ENCODE data around the gene CPAMD8. TPM values are rescaled to one million over a fixed set of nuclear protein-coding genes. Genes with fewer than 3 reads are reported as not detected.

CPAMD8 gene
- total RNA-seq, 2 experiments from 2014 or later, result 0.11 to 0.41 TPM

DNA sequence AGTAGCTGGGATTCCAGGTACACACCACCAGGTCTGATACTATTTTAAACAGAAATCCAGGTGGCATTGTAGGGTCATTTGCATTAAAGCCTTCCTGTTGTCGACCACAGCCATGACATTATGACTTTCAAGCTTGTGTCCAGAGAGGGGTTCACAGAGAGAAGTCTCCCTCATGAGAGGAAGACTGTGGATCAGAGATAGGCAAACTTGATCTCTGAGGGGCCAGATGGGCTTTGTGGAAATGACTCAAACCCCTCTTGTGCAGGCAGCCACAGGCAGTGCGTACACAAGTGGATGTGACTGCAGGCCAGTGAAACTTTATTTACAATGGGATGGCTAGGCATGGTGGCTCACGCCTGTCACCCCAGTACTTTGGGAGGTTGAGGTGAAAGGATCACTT, 165.6 kb downstream of the CPAMD8 start:
- peaks cover 21% of the 10 kb centered on the region for H3K36me3 Mint-ChIP-seq (ENCODE audit: low read depth)
- H3K9me3 Mint-ChIP-seq (ENCODE audit: low read depth), result no peaks in the 10 kb centered on the region
- no peak overlapping the region for H3K4me3 Mint-ChIP-seq
- no peaks in the 10 kb centered on the region for H3K27me3 Mint-ChIP-seq
- no peaks in the 10 kb centered on the region for H3K4me1 Mint-ChIP-seq
- ATAC-seq (no peak), DNase-seq (no peak)
- intact Hi-C loops (cut with DNase I, micrococcal nuclease), result no loop called here
- CTCF ChIA-PET, result no interaction called here
- H3K27ac Mint-ChIP-seq, result no peak overlapping the region
- POLR2A ChIA-PET, result no interaction called here

- ChIA-PET POLR2A (no interaction called here), CTCF (no interaction called here)
- H3K36me3 Mint-ChIP-seq (ENCODE audit: low read depth), result peaks cover 16% of the 10 kb centered on the region
- intact Hi-C loops (cut with DNase I, micrococcal nuclease), result no loop called here
- no peaks in the 10 kb centered on the region for H3K9me3 Mint-ChIP-seq (ENCODE audit: low read depth)
- no peaks in the 10 kb centered on the region for H3K4me1 Mint-ChIP-seq
- no peak overlapping the region for H3K4me3 Mint-ChIP-seq
- ATAC-seq (no peak), DNase-seq (no peak)
- no peaks in the 10 kb centered on the region for H3K27me3 Mint-ChIP-seq
- H3K27ac Mint-ChIP-seq, result no peak overlapping the region
Observed at GRCh38 chr19:16860118-16860517, 166.5 kb downstream of the CPAMD8 start.

- intact Hi-C loops (cut with DNase I, micrococcal nuclease), result no loop called here
- DNase-seq (no peak), ATAC-seq (no peak)
- POLR2A ChIA-PET, result no interaction called here
- CTCF ChIA-PET, result no interaction called here
- H3K27me3 Mint-ChIP-seq, result no peaks in the 10 kb centered on the region
- no peaks in the 10 kb centered on the region for H3K9me3 Mint-ChIP-seq (ENCODE audit: low read depth)
- H3K36me3 Mint-ChIP-seq (ENCODE audit: low read depth), result peaks cover 16% of the 10 kb centered on the region
- no peak overlapping the region for H3K4me3 Mint-ChIP-seq
- no peak overlapping the region for H3K27ac Mint-ChIP-seq
- H3K4me1 Mint-ChIP-seq, result no peaks in the 10 kb centered on the region
Observed at GRCh38 chr19:16859626-16860025, 167.0 kb downstream of the CPAMD8 start.

- H3K36me3 Mint-ChIP-seq (ENCODE audit: low read depth), result peaks cover 24% of the 10 kb centered on the region
- no peak overlapping the region for H3K27ac Mint-ChIP-seq
- intact Hi-C loops (cut with DNase I, micrococcal nuclease), result no loop called here
Observed at GRCh38 chr19:16856091-16856490, 170.5 kb downstream of the CPAMD8 start.

GRCh38 chr19:16853066-16853465, 173.5 kb downstream of the CPAMD8 start:
- no peak overlapping the region for H3K4me3 Mint-ChIP-seq
- POLR2A ChIA-PET, result no interaction called here
- H3K9me3 Mint-ChIP-seq (ENCODE audit: low read depth), result no peaks in the 10 kb centered on the region
- no peaks in the 10 kb centered on the region for H3K27me3 Mint-ChIP-seq
- CTCF ChIA-PET, result no interaction called here
- DNase-seq, result no peak
- no peaks in the 10 kb centered on the region for H3K4me1 Mint-ChIP-seq
- peaks cover 38% of the 10 kb centered on the region for H3K36me3 Mint-ChIP-seq (ENCODE audit: low read depth)
- H3K27ac Mint-ChIP-seq, result no peak overlapping the region
- ATAC-seq, result no peak
- intact Hi-C loops (cut with DNase I, micrococcal nuclease), result no loop called here

More at GRCh38 chr19:16856091-16856490, 170.5 kb downstream of the CPAMD8 start:
- POLR2A ChIA-PET, result no interaction called here
- ATAC-seq (no peak), DNase-seq (no peak)
- H3K9me3 Mint-ChIP-seq (ENCODE audit: low read depth), result no peaks in the 10 kb centered on the region
- CTCF ChIA-PET, result interaction anchor here (0.7 kb wide), 1 partner anchor 101 kb away, joined by 4 read pairs; no protein-coding TSS in a partner anchor
- H3K27me3 Mint-ChIP-seq, result no peaks in the 10 kb centered on the region
- H3K4me3 Mint-ChIP-seq, result no peak overlapping the region
- H3K4me1 Mint-ChIP-seq, result no peaks in the 10 kb centered on the region

- CTCF ChIA-PET, result no interaction called here
- POLR2A ChIA-PET, result no interaction called here
- H3K27me3 Mint-ChIP-seq, result no peaks in the 10 kb centered on the region
- H3K4me1 Mint-ChIP-seq, result no peaks in the 10 kb centered on the region
- no peaks in the 10 kb centered on the region for H3K9me3 Mint-ChIP-seq (ENCODE audit: low read depth)
- DNase-seq, result no peak
- intact Hi-C loops (cut with DNase I, micrococcal nuclease), result no loop called here
- ATAC-seq, result no peak
- peaks cover 38% of the 10 kb centered on the region for H3K36me3 Mint-ChIP-seq (ENCODE audit: low read depth)
- H3K27ac Mint-ChIP-seq, result no peak overlapping the region
- no peak overlapping the region for H3K4me3 Mint-ChIP-seq
Observed at GRCh38 chr19:16851031-16851712, 175.4 kb downstream of the CPAMD8 start.

DNA sequence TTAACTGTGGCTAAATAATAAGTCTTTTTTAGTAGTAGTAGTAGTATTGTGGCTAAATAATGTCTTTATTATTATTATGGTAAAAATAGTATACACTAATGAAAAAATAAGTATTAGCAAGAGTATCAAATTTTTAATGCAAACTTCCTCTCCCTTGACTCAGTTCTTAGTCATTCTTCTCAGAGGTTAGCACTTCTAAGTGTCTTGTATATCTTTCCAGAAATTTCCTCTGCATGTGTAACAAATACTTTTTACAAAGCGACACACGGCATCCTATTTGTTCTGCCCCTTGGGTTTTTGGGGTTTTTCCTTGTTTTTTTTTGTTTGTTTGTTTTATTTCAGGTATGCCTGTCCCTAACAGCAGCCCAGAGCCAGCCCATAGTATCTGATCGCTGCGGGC, 176.5 kb downstream of the CPAMD8 start:
- ChIA-PET POLR2A (interaction anchor here (0.5 kb wide), 1 partner anchor 46 kb away, joined by 3 read pairs; no protein-coding TSS in a partner anchor), CTCF (no interaction called here)
- H3K4me3 Mint-ChIP-seq, result no peak overlapping the region
- H3K27me3 Mint-ChIP-seq, result no peaks in the 10 kb centered on the region
- H3K4me1 Mint-ChIP-seq, result no peaks in the 10 kb centered on the region
- DNase-seq (no peak), ATAC-seq (no peak)
- intact Hi-C loops (cut with DNase I, micrococcal nuclease), result no loop called here
- peaks cover 42% of the 10 kb centered on the region for H3K36me3 Mint-ChIP-seq (ENCODE audit: low read depth)
- no peaks in the 10 kb centered on the region for H3K9me3 Mint-ChIP-seq (ENCODE audit: low read depth)
- H3K27ac Mint-ChIP-seq, result no peak overlapping the region

GRCh38 chr19:16849168-16849567, 177.4 kb downstream of the CPAMD8 start:
- CTCF ChIA-PET, result interaction anchor here (0.6 kb wide), 1 partner anchor 129 kb away, joined by 3 read pairs; no protein-coding TSS in a partner anchor
- POLR2A ChIA-PET, result no interaction called here
- Mint-ChIP-seq H3K27ac (no peak overlapping the region), H3K27me3 (no peaks in the 10 kb centered on the region), H3K9me3 (ENCODE audit: low read depth) (no peaks in the 10 kb centered on the region), H3K4me1 (no peaks in the 10 kb centered on the region), H3K36me3 (ENCODE audit: low read depth) (peaks cover 38% of the 10 kb centered on the region), H3K4me3 (no peak overlapping the region)
- intact Hi-C loops (cut with DNase I, micrococcal nuclease), result no loop called here
- ATAC-seq, result no peak
- DNase-seq, result no peak

DNA sequence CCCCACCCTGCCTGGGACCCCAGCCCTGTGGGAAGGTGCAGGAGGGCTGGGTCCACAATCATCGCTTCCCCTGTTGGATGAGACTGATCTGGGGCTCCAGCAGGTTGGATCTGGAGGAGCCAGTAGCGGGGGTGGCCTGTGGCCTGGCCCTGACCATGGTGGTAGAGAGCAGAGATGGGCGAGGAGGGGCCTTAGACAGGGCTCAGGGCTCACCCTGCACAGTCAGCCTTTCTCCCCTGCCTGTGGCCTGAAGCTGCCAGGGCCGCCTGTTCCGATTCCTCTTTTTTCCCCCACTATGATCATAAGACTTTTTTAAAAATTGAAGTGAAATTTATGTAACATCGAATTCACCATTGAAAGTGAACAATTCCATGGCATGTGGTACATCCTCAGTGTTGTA, 179.2 kb downstream of the CPAMD8 start:
- intact Hi-C loops (cut with DNase I, micrococcal nuclease), result no loop called here
- DNase-seq (no peak), ATAC-seq (no peak)
- H3K27ac Mint-ChIP-seq, result no peak overlapping the region
- H3K27me3 Mint-ChIP-seq, result no peaks in the 10 kb centered on the region
- ChIA-PET CTCF (no interaction called here), POLR2A (no interaction called here)
- H3K36me3 Mint-ChIP-seq (ENCODE audit: low read depth), result peaks cover 41% of the 10 kb centered on the region
- H3K4me1 Mint-ChIP-seq, result no peaks in the 10 kb centered on the region
- no peak overlapping the region for H3K4me3 Mint-ChIP-seq
- H3K9me3 Mint-ChIP-seq (ENCODE audit: low read depth), result no peaks in the 10 kb centered on the region

DNA sequence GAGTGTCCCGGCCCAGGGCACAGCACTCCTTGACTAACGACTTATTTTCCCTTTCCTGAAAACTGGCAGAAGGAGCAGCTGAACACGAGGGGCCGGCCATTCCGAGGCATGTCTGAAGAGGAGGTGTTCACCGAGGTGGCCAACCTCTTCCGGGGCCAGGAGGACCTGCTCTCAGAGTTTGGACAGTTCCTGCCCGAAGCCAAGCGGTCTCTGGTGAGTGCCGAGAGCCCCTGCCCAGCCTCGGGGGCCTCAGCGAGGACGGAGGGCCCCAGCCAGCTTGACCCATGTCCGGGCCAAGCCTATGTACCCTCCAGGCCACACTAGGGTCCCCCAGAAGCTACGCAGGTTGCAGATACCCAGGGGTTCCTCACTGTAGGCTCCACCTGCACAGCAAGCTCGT, 179.7 kb downstream of the CPAMD8 start:
- DNase-seq (no peak), ATAC-seq (no peak)
- no peaks in the 10 kb centered on the region for H3K4me1 Mint-ChIP-seq
- intact Hi-C loops (cut with DNase I, micrococcal nuclease), result no loop called here
- H3K4me3 Mint-ChIP-seq, result no peak overlapping the region
- ChIA-PET POLR2A (no interaction called here), CTCF (no interaction called here)
- no peaks in the 10 kb centered on the region for H3K27me3 Mint-ChIP-seq
- H3K27ac Mint-ChIP-seq, result no peak overlapping the region
- no peaks in the 10 kb centered on the region for H3K9me3 Mint-ChIP-seq (ENCODE audit: low read depth)
- H3K36me3 Mint-ChIP-seq (ENCODE audit: low read depth), result peaks cover 38% of the 10 kb centered on the region
